GM23338 (cell line): Measurements from ENCODE around the gene PRKAR1A.

ENCODE experiments used
- CREB1 ChIP-seq: fragments of 250-450 bp; sonication (Bioruptor Pico); IDR thresholded peaks from 2 replicates; pipeline ENCODE4 v1.5.0; 2020; ENCODE audit warnings: low read depth, mild to moderate bottlenecking, moderate library complexity
- EZH2 ChIP-seq: fragments of 200-600 bp; sonication (generic); IDR thresholded peaks from one replicate; pipeline ENCODE4 v1.8.0; 2017; ENCODE audit warnings: antibody characterized with exemption, mild to moderate bottlenecking, low read depth; ENCODE audit not compliant: unreplicated experiment
- EZH2phosphoT487 ChIP-seq: fragments of 200-600 bp; sonication (generic); IDR thresholded peaks from one replicate; pipeline ENCODE4 v1.8.1; 2018; ENCODE audit warnings: antibody characterized with exemption; ENCODE audit not compliant: unreplicated experiment
- JUNB ChIP-seq: IDR thresholded peaks from one replicate; pipeline ENCODE4 v1.6.1; 2016; ENCODE audit warnings: antibody characterized with exemption; ENCODE audit not compliant: unreplicated experiment
- NANOG ChIP-seq: IDR thresholded peaks from 2 replicates; pipeline ENCODE4 v1.6.1; 2016; ENCODE audit warnings: antibody characterized with exemption, borderline replicate concordance
- POLR2AphosphoS5 ChIP-seq: IDR thresholded peaks from 2 replicates; pipeline ENCODE4 v1.6.1; 2016; ENCODE audit warnings: antibody characterized with exemption, low read depth
- STAT1 ChIP-seq: IDR thresholded peaks from one replicate; pipeline ENCODE4 v1.6.1; 2016; ENCODE audit warnings: antibody characterized with exemption; ENCODE audit not compliant: unreplicated experiment
- ZNF114 ChIP-seq: fragments of 250-450 bp; sonication (Bioruptor Pico); IDR thresholded peaks from 2 replicates; pipeline ENCODE4 v1.5.0; 2020; ENCODE audit warnings: mild to moderate bottlenecking, moderate library complexity
- ZNF331 ChIP-seq: fragments of 250-450 bp; sonication (Bioruptor Pico); IDR thresholded peaks from 2 replicates; pipeline ENCODE4 v1.5.0; 2020; ENCODE audit warnings: low read depth, mild to moderate bottlenecking, moderate library complexity
- TF ChIP-seq, protein P1 (sequence below), 2 experiments: fragments of 200-600 bp in 1 of 2; sonication (generic) in 1 of 2; conservative IDR thresholded peaks; 2 replicates each; pipeline versions ENCODE4 v1.5.1 to v1.6.1; 2016 to 2017; ENCODE audit warnings: antibody characterized with exemption in 2 of 2, low read depth in 2 of 2, mild to moderate bottlenecking in 2 of 2, moderate library complexity in 1 of 2
- TF ChIP-seq, protein P2 (sequence below): IDR thresholded peaks from one replicate; pipeline ENCODE4 v1.6.1; 2018; ENCODE audit warnings: antibody characterized with exemption; ENCODE audit not compliant: unreplicated experiment
- TF ChIP-seq, protein P3 (sequence below): IDR thresholded peaks from 2 replicates; pipeline ENCODE4 v1.6.1; 2016; ENCODE audit warnings: antibody characterized with exemption

DNA sequence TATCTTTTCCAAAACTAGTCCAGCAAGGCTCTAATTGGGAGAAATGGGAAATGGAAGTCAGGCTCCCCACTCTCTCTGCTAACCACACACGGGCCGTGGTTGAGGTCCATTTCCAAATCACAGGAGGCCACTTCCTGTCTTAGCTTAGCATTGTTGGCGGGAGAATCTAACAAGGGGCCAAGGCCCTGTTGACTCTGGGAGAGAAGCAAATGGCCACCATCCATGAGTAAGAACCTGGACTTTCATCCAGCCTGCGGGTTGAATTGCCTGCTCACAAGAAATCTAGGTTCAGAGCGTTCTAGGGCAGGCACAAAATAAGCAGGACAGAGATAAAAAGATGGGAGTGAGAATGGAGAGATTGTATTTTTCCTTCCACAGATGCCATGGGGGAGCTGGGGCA, 83.3 kb downstream of the PRKAR1A start:
- no peak for TF ChIP-seq EZH2phosphoT487
- TF ChIP-seq, protein P1, sequence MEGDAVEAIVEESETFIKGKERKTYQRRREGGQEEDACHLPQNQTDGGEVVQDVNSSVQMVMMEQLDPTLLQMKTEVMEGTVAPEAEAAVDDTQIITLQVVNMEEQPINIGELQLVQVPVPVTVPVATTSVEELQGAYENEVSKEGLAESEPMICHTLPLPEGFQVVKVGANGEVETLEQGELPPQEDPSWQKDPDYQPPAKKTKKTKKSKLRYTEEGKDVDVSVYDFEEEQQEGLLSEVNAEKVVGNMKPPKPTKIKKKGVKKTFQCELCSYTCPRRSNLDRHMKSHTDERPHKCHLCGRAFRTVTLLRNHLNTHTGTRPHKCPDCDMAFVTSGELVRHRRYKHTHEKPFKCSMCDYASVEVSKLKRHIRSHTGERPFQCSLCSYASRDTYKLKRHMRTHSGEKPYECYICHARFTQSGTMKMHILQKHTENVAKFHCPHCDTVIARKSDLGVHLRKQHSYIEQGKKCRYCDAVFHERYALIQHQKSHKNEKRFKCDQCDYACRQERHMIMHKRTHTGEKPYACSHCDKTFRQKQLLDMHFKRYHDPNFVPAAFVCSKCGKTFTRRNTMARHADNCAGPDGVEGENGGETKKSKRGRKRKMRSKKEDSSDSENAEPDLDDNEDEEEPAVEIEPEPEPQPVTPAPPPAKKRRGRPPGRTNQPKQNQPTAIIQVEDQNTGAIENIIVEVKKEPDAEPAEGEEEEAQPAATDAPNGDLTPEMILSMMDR (conservative IDR thresholded peaks at IDR 0.05; ENCODE audit: low read depth in 2 of 2) = no peak
- TF ChIP-seq POLR2AphosphoS5 = no peak
- TF ChIP-seq, protein P2, sequence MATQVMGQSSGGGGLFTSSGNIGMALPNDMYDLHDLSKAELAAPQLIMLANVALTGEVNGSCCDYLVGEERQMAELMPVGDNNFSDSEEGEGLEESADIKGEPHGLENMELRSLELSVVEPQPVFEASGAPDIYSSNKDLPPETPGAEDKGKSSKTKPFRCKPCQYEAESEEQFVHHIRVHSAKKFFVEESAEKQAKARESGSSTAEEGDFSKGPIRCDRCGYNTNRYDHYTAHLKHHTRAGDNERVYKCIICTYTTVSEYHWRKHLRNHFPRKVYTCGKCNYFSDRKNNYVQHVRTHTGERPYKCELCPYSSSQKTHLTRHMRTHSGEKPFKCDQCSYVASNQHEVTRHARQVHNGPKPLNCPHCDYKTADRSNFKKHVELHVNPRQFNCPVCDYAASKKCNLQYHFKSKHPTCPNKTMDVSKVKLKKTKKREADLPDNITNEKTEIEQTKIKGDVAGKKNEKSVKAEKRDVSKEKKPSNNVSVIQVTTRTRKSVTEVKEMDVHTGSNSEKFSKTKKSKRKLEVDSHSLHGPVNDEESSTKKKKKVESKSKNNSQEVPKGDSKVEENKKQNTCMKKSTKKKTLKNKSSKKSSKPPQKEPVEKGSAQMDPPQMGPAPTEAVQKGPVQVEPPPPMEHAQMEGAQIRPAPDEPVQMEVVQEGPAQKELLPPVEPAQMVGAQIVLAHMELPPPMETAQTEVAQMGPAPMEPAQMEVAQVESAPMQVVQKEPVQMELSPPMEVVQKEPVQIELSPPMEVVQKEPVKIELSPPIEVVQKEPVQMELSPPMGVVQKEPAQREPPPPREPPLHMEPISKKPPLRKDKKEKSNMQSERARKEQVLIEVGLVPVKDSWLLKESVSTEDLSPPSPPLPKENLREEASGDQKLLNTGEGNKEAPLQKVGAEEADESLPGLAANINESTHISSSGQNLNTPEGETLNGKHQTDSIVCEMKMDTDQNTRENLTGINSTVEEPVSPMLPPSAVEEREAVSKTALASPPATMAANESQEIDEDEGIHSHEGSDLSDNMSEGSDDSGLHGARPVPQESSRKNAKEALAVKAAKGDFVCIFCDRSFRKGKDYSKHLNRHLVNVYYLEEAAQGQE = no peak
- TF ChIP-seq EZH2 = no peak
- TF ChIP-seq CREB1 (CRISPR knock-in tag) = no peak
- TF ChIP-seq NANOG = no peak
- TF ChIP-seq, protein P3, sequence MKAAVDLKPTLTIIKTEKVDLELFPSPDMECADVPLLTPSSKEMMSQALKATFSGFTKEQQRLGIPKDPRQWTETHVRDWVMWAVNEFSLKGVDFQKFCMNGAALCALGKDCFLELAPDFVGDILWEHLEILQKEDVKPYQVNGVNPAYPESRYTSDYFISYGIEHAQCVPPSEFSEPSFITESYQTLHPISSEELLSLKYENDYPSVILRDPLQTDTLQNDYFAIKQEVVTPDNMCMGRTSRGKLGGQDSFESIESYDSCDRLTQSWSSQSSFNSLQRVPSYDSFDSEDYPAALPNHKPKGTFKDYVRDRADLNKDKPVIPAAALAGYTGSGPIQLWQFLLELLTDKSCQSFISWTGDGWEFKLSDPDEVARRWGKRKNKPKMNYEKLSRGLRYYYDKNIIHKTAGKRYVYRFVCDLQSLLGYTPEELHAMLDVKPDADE = no peak
- TF ChIP-seq JUNB = no peak
- TF ChIP-seq ZNF331 (CRISPR knock-in tag) = no peak
- TF ChIP-seq STAT1 = no peak
- TF ChIP-seq ZNF114 (CRISPR knock-in tag) = no peak
